SK-N-SH (cell line): ENCODE results near the gene QSOX2.

Experiments used
- GABPA ChIP-seq: IDR thresholded peaks from 2 replicates; pipeline ENCODE4 v1.4.0; 2012; ENCODE audit warnings: low read depth, mild to moderate bottlenecking
- RCOR1 ChIP-seq: fragments of 150-350 bp; IDR thresholded peaks from 2 replicates; pipeline ENCODE4 v1.6.1; 2017; ENCODE audit warnings: antibody characterized with exemption, low read length
- YY1 ChIP-seq: IDR thresholded peaks from 2 replicates; pipeline ENCODE4 v1.4.0; 2012; ENCODE audit warnings: low read depth, mild to moderate bottlenecking
- TF ChIP-seq, protein P1 (sequence below): fragments of 200-600 bp; sonication (generic); IDR thresholded peaks from 2 replicates; pipeline ENCODE4 v1.6.1; 2017; ENCODE audit warnings: antibody characterized with exemption, mild to moderate bottlenecking, moderate library complexity

DNA sequence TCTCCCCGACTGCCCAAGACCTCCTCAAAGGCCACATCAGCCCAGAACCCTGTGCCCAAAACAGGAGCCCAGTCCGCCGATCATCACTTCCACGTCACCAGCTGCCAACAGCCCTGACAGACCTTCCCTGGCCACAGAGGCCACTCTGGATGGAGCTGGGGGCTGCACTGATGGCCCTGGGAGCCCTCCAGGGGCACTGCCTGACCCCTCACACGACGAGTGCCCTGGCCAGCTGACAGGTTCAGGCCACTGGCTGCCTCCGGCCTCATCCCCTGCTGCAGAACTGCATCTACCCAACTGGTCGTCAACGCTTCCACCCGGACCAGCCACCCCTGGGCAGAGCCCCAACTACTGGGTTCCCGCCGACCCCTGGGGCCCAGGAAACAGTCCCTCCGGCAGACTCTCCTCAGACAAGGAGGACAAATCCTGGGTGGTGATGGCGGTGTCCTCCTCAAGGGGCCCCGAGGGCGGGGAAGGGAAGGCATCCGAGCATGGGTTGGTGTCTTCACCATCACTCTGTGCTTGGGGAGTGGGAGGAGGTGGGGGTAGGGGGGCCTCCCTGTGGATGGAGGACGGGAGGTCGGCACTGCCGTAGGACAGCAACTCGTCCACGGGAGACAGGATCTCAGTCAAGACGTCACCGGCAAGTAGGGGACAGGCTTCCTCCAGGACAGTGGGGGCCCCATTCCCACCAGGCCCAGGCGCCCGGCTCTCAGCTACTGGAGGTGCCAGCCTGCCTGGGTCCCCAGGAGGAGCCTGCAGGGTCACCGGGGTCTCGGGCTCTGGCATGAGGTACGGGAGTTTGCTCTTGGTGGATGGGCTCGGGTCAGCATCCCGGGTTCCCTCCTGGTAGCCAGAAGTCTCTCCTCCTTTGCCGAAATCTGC, 7.9 kb upstream of the QSOX2 start:
- TF ChIP-seq YY1 (no peak), GABPA (no peak), RCOR1 (no peak)
- TF ChIP-seq, protein P1, sequence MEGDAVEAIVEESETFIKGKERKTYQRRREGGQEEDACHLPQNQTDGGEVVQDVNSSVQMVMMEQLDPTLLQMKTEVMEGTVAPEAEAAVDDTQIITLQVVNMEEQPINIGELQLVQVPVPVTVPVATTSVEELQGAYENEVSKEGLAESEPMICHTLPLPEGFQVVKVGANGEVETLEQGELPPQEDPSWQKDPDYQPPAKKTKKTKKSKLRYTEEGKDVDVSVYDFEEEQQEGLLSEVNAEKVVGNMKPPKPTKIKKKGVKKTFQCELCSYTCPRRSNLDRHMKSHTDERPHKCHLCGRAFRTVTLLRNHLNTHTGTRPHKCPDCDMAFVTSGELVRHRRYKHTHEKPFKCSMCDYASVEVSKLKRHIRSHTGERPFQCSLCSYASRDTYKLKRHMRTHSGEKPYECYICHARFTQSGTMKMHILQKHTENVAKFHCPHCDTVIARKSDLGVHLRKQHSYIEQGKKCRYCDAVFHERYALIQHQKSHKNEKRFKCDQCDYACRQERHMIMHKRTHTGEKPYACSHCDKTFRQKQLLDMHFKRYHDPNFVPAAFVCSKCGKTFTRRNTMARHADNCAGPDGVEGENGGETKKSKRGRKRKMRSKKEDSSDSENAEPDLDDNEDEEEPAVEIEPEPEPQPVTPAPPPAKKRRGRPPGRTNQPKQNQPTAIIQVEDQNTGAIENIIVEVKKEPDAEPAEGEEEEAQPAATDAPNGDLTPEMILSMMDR = no peak
